Neural progenitor cell (in vitro differentiated cells): Measurements from ENCODE around the gene ERMAP. TPM values are rescaled to one million over a fixed set of nuclear protein-coding genes. Genes with fewer than 3 reads are reported as not detected.
"Not testable (repeated sequence)": the region's sequence is repeated elsewhere in the genome, so short reads cannot be mapped to it uniquely, and the experiment has no call there.

Experiments used
- DNase-seq: peaks from one replicate; pipeline ENCODE4 v3.0.0-alpha.2; 2016; ENCODE audit warnings: low spot score
- H2AFZ ChIP-seq: fragments of 200-600 bp; sonication (generic); replicated peaks from 2 replicates; pipeline ENCODE4 v1.6.1; 2016; ENCODE audit warnings: antibody characterized with exemption
- H3F3A ChIP-seq: fragments of 200-600 bp; sonication (generic); 2 replicates; pipeline ENCODE4 v1.6.1; 2016; ENCODE audit warnings: antibody characterized with exemption, low read depth
- H3K27ac ChIP-seq: fragments of 200-600 bp; sonication (generic); 2 replicates; pipeline ENCODE4 v1.5.1; 2016; ENCODE audit warnings: mild to moderate bottlenecking
- H3K27me3 ChIP-seq: fragments of 200-600 bp; sonication (generic); 2 replicates; pipeline ENCODE4 v1.6.1; 2016; ENCODE audit warnings: mild to moderate bottlenecking, moderate library complexity
- H3K36me3 ChIP-seq: fragments of 200-600 bp; sonication (generic); 2 replicates; pipeline ENCODE4 v1.5.1; 2016
- H3K4me1 ChIP-seq: fragments of 200-600 bp; sonication (generic); 2 replicates; pipeline ENCODE4 v1.6.1; 2016; ENCODE audit warnings: mixed run types
- H3K4me2 ChIP-seq: fragments of 200-600 bp; sonication (generic); 2 replicates; pipeline ENCODE4 v1.6.1; 2016
- H3K4me3 ChIP-seq: fragments of 200-600 bp; sonication (generic); 2 replicates; pipeline ENCODE4 v1.5.1; 2016
- H3K79me2 ChIP-seq: fragments of 200-600 bp; sonication (generic); 2 replicates; pipeline ENCODE4 v1.6.1; 2016; ENCODE audit warnings: low read depth
- H3K9ac ChIP-seq: fragments of 200-600 bp; sonication (generic); 2 replicates; pipeline ENCODE4 v1.6.1; 2016
- H3K9me3 ChIP-seq: fragments of 200-600 bp; sonication (generic); 2 replicates; pipeline ENCODE4 v1.5.1; 2016; ENCODE audit warnings: low read depth
- H4K20me1 ChIP-seq: fragments of 200-600 bp; sonication (generic); 2 replicates; pipeline ENCODE4 v1.6.1; 2016; ENCODE audit warnings: low read depth
- H3K27ac Mint-ChIP-seq: 3 replicates; pipeline ENCODE4 v1.8.0; 2021; ENCODE audit warnings: mixed read lengths
- H3K27me3 Mint-ChIP-seq: 2 replicates; pipeline ENCODE4 v1.8.0; 2022; ENCODE audit warnings: low read depth, mild to moderate bottlenecking, inconsistent platforms, moderate library complexity, mixed read lengths; ENCODE audit not compliant: insufficient read depth
- H3K36me3 Mint-ChIP-seq: 3 replicates; pipeline ENCODE4 v1.8.0; 2021; ENCODE audit warnings: mixed read lengths
- H3K4me1 Mint-ChIP-seq: 3 replicates; pipeline ENCODE4 v1.8.0; 2021; ENCODE audit warnings: mixed read lengths
- H3K4me3 Mint-ChIP-seq: 3 replicates; pipeline ENCODE4 v1.8.0; 2021; ENCODE audit warnings: mild to moderate bottlenecking, moderate library complexity, mixed read lengths
- H3K9me3 Mint-ChIP-seq: 3 replicates; pipeline ENCODE4 v1.8.0; 2020; ENCODE audit warnings: mixed read lengths
- EZH2 ChIP-seq: fragments of 200-600 bp; sonication (generic); IDR thresholded peaks from 2 replicates; pipeline ENCODE4 v1.6.1; 2017; ENCODE audit warnings: antibody characterized with exemption, mild to moderate bottlenecking, moderate library complexity
- EZH2phosphoT487 ChIP-seq: fragments of 200-600 bp; sonication (generic); IDR thresholded peaks from 2 replicates; pipeline ENCODE4 v1.6.1; 2017; ENCODE audit warnings: antibody characterized with exemption
- total RNA-seq: library from RNA; depleted of rRNA; stranded (reverse); fragments of >200 nt; gene quantifications from 2 replicates; pipeline ENCODE4 v1.2.3, GENCODE V29; 2015; ENCODE audit warnings: low replicate concordance
- TF ChIP-seq, protein P1 (sequence below): fragments of 200-600 bp; sonication (generic); IDR thresholded peaks from 2 replicates; pipeline ENCODE4 v1.5.1; 2017; ENCODE audit warnings: antibody characterized with exemption, mild to moderate bottlenecking

Gene ERMAP
- total RNA-seq, 1 donor from 2014 or later = 2.2 TPM

DNA sequence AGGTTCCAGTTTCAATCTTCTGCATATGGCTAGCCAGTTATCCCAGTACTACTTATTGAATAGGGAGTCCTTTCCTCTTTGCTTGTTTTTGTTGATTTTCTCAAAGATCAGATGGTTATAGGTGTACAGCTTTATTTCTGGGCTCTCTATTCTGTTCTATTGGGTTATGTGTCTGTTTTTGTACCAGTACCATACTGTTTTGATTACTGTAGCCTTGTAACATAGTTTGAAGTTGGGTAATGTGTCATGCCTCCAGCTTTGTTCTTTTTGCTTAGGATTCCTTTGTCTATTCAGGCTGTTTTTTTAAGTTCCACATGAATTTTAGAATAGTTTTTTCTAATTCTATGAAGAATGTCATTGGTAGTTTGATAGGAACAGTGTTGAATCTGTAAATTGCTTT, 56.2 kb downstream of the ERMAP start:
- not testable (repeated sequence) for H3K4me3 Mint-ChIP-seq, H3F3A ChIP-seq, H3K36me3 Mint-ChIP-seq, H4K20me1 ChIP-seq, H3K9me3 ChIP-seq, H3K36me3 ChIP-seq, DNase-seq, H3K27me3 Mint-ChIP-seq, H3K4me1 ChIP-seq, H3K4me3 ChIP-seq, H3K27ac ChIP-seq, H3K9ac ChIP-seq, H3K27me3 ChIP-seq, H3K27ac Mint-ChIP-seq, H3K4me2 ChIP-seq, H3K79me2 ChIP-seq, H2AFZ ChIP-seq
- Mint-ChIP-seq H3K4me1 (peaks cover 10% of the 10 kb centered on the region), H3K9me3 (peaks cover 13% of the 10 kb centered on the region)

DNA sequence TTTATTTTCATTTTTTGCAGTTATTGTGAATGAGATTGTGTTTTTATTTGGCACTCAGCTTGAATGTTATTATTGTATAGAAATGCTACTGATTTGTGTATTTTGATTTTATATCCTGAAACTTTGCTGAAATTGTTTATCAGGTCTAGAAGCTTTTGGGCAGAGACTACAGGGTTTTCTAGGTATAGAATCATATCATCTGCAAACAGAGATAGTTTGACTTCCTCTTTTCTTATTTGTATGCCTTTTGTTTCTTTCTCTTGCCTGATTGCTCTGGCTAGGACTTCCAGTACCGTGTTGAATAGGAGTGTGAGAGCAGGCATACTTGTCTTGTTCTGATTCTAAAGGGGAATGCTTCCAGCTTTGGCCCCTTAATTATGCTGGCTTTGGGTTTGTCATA, 56.7 kb downstream of the ERMAP start:
- Mint-ChIP-seq H3K4me1 (peaks cover 10% of the 10 kb centered on the region), H3K9me3 (peaks cover 13% of the 10 kb centered on the region), H3K36me3 (no peaks in the 10 kb centered on the region), H3K27me3 (peaks cover 4% of the 10 kb centered on the region), H3K4me3 (no peak overlapping the region), H3K27ac (no peak overlapping the region)
- H3K79me2 ChIP-seq = no peaks in the 10 kb centered on the region
- no peak overlapping the region for H2AFZ ChIP-seq
- no peak overlapping the region for H3K4me2 ChIP-seq
- H3K27me3 ChIP-seq = no peaks in the 10 kb centered on the region
- H3K9me3 ChIP-seq = no peaks in the 10 kb centered on the region
- DNase-seq = no peak
- H3K4me1 ChIP-seq = peaks cover 8% of the 10 kb centered on the region
- no peak overlapping the region for H3K9ac ChIP-seq
- H3F3A ChIP-seq = no peaks in the 10 kb centered on the region
- no peaks in the 10 kb centered on the region for H4K20me1 ChIP-seq
- TF ChIP-seq, protein P1, sequence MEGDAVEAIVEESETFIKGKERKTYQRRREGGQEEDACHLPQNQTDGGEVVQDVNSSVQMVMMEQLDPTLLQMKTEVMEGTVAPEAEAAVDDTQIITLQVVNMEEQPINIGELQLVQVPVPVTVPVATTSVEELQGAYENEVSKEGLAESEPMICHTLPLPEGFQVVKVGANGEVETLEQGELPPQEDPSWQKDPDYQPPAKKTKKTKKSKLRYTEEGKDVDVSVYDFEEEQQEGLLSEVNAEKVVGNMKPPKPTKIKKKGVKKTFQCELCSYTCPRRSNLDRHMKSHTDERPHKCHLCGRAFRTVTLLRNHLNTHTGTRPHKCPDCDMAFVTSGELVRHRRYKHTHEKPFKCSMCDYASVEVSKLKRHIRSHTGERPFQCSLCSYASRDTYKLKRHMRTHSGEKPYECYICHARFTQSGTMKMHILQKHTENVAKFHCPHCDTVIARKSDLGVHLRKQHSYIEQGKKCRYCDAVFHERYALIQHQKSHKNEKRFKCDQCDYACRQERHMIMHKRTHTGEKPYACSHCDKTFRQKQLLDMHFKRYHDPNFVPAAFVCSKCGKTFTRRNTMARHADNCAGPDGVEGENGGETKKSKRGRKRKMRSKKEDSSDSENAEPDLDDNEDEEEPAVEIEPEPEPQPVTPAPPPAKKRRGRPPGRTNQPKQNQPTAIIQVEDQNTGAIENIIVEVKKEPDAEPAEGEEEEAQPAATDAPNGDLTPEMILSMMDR = no peak
- no peak for TF ChIP-seq EZH2phosphoT487
- TF ChIP-seq EZH2 = no peak
- no peak overlapping the region for H3K4me3 ChIP-seq
- no peak overlapping the region for H3K27ac ChIP-seq
- no peaks in the 10 kb centered on the region for H3K36me3 ChIP-seq

DNA sequence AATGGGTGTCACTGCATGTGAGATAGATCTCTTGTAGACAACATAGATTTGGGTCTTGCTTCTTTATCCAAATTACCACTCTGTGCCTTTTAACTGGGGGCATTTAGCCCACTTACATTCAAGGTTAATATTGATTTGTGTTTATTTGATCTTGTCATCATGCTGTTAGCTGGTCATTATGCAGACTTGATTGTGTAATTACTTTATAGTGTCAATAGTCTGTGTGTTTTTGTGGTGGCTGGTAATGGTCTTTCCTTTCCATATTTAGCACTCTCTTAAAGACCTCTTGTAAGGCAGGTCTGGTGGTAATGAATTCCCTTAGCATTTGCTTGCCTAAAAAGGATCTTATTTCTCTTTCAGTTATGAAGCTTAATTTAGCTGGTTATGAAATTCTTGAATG, 59.1 kb downstream of the ERMAP start:
- no peaks in the 10 kb centered on the region for H4K20me1 ChIP-seq
- Mint-ChIP-seq H3K4me1 (peaks cover 10% of the 10 kb centered on the region), H3K36me3 (no peaks in the 10 kb centered on the region), H3K27me3 (peaks cover 4% of the 10 kb centered on the region), H3K27ac (no peak overlapping the region), H3K9me3 (peaks cover 13% of the 10 kb centered on the region), H3K4me3 (no peak overlapping the region)
- H3K9ac ChIP-seq = no peak overlapping the region
- no peak overlapping the region for H2AFZ ChIP-seq
- no peaks in the 10 kb centered on the region for H3K36me3 ChIP-seq
- peaks cover 8% of the 10 kb centered on the region for H3K4me1 ChIP-seq
- no peaks in the 10 kb centered on the region for H3K9me3 ChIP-seq
- H3K27me3 ChIP-seq = no peaks in the 10 kb centered on the region
- DNase-seq = no peak
- H3K4me3 ChIP-seq = no peak overlapping the region
- H3K4me2 ChIP-seq = no peak overlapping the region
- no peaks in the 10 kb centered on the region for H3K79me2 ChIP-seq
- no peak for TF ChIP-seq EZH2
- no peak for TF ChIP-seq EZH2phosphoT487
- TF ChIP-seq, protein P1 = no peak
- H3K27ac ChIP-seq = no peak overlapping the region
- H3F3A ChIP-seq = no peaks in the 10 kb centered on the region

DNA sequence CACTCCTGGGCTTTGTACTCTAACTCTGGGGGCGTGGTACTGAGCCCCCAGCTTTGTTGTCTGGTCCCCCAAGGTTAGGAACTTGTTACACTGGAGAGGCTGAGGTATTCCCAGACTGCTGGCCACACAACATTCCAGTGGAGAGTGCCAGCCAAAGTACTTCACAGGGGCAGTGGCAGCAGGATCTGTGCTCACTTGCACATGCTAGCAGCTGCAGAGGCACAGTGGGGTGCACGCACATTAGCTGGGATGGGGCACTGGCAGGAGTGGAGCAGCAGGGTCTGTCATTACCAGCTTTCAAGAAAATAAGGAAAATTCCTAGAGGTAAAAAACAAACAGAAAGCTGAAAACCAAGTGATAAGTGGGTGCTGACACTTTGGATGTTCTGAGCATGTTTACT, 60.5 kb downstream of the ERMAP start:
- Mint-ChIP-seq H3K4me1 (peaks cover 10% of the 10 kb centered on the region), H3K9me3 (peaks cover 13% of the 10 kb centered on the region), H3K27ac (no peak overlapping the region), H3K36me3 (no peaks in the 10 kb centered on the region), H3K4me3 (no peak overlapping the region), H3K27me3 (peaks cover 2% of the 10 kb centered on the region)
- peak; percentile 31 for DNase-seq
- Histone ChIP-seq H3K9ac (no peak overlapping the region), H3K4me3 (no peak overlapping the region), H2AFZ (no peak overlapping the region), H3K4me2 (no peak overlapping the region), H3K79me2 (no peaks in the 10 kb centered on the region), H3K27ac (no peak overlapping the region), H3K4me1 (peaks cover 8% of the 10 kb centered on the region), H3K27me3 (no peaks in the 10 kb centered on the region), H4K20me1 (no peaks in the 10 kb centered on the region), H3F3A (no peaks in the 10 kb centered on the region), H3K9me3 (no peaks in the 10 kb centered on the region), H3K36me3 (no peaks in the 10 kb centered on the region)
- TF ChIP-seq EZH2phosphoT487 (no peak), EZH2 (no peak)
- TF ChIP-seq, protein P1 = no peak
